SH-SY5Y (cell line): ENCODE results near the gene NAMPT.

ENCODE experiments used
- GATA2 ChIP-seq: IDR thresholded peaks from 2 replicates; pipeline ENCODE4 v1.6.1; 2011; ENCODE audit warnings: mild to moderate bottlenecking, low read depth, low read length
- GATA3 ChIP-seq: IDR thresholded peaks from 2 replicates; pipeline ENCODE4 v1.6.1; 2011; ENCODE audit warnings: low read depth, mild to moderate bottlenecking, low read length, moderate library complexity

The NAMPT gene

GRCh38 chr7:106260136-106260561 lies 24.6 kb downstream of the NAMPT start:
- TF ChIP-seq GATA3 (no peak), GATA2 (no peak)

DNA sequence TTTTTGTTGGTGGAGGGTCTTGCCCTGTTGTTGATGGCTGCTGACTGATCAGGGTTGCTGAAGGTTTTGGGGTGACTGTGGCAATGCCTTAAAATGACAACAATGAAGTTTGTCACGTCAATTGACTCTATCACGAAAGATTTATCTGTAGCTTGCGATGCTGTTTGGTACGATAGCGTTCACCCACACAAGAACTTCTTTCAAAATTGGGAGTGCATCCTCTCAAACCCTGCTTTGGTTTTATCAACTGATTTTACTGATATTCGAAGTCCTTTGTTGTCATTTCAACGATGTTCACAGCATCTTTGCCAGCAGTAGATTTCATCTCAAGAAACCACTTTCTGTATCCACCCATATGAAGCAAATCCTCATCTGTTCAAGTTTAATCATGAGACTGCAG lies 26.0 kb downstream of the NAMPT start:
- TF ChIP-seq GATA2 = no peak
- no peak for TF ChIP-seq GATA3

GRCh38 chr7:106257752-106258151 lies 27.0 kb downstream of the NAMPT start:
- TF ChIP-seq GATA2 = no peak
- no peak for TF ChIP-seq GATA3

DNA sequence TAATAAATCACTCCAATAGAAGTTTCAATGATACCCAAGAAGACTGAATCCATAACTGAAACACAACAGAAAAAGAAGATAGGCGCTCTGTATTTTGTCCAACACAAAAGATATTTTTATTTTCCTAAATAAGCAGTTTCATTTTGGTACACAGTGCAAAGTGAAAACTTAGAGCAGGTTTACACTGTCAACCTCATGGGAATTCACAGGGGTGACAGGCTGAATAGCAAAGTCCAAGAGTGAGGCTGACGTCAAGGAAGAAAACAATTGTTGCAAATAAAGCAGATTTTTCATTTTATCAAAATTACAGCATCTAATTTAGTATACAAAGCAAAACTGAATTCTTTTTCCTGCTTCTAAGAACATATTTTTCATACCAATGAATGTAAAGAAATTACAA lies 28.6 kb downstream of the NAMPT start:
- no peak for TF ChIP-seq GATA3
- no peak for TF ChIP-seq GATA2

DNA sequence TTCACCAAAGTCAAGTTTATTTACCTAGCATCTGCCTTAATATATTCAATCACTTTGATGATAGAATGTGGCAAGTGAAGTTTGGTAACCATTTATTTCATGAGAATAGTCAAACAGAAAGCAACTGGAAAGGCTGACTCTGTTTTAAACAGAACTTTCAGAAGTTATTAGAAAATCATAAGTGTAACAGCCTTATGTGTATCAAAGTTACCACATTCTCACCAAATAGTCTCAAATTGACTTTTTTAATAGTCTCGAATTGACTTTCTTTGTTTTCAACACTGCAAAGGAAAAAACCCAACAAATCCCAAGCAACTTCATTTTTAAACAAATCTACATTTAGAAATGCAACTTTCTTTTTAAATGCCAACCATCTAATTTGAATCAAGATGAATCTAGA lies 29.5 kb downstream of the NAMPT start:
- TF ChIP-seq GATA2 (no peak), GATA3 (no peak)

DNA sequence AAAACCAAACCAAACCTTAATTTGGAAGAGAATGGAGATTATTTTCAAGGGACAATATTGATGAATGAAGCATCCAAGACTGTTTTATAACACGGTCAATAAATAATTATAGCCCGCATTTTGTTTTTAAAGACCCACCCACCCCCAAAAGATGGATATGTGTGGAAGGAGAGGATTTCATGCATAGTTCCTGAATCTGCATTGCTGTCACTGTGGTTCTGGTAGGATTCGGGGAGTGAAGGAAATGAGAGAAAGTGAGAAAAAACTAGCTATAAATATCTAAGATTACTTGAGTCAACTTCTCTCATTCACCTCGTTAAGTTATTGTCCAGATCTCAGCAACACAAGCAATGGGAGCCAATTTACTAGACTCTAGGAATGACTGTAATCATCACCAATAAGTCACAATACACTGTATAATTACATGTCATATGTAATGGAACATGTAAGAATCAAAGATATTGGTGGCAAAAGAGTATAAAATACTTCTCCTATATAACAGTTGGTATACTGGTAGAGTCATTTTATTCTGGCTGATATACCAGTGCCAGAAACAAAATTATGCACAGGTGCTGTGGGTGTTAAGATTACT lies 30.2 kb downstream of the NAMPT start:
- TF ChIP-seq GATA3 (no peak), GATA2 (no peak)

DNA sequence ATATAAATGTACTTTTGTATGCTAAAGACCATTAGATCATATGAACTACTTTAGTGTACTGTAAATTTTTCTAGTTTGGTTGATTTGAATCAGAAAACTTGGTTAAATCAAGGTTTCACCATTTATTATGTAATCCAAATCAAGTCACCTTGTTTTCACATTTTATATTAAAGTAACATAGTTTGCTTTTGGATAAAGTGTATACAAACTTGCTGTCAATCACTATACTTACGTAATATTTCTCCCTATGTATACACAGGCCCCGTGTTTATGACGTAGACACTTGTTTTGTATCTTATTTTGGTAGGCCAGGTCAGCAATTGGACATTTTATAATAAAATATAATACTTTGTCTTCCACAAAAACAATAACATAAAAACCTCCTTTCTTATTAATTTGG lies 32.2 kb downstream of the NAMPT start:
- TF ChIP-seq GATA2 = no peak

DNA sequence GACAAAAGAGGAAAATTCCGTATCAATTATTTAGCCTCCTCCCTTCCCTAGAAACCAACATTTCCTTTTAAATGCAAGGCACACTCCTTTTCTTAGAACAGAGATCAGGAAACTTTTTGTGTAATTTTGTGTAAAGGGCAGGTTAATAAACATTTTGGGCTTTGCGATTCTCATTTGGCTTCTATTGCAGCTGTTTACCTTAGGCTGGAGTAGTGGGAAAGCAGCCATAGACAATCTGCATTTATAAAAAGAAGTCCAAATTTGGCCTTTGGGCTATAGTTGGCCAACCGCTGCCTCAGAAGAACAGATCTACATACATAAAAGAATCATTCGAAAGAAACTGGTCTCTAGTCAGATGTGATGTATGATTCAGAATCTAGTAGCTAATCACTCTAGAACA lies 35.3 kb downstream of the NAMPT start:
- TF ChIP-seq GATA2 (no peak), GATA3 (no peak)

GRCh38 chr7:106248600-106248999 lies 36.2 kb downstream of the NAMPT start:
- TF ChIP-seq GATA3 = no peak
- no peak for TF ChIP-seq GATA2

DNA sequence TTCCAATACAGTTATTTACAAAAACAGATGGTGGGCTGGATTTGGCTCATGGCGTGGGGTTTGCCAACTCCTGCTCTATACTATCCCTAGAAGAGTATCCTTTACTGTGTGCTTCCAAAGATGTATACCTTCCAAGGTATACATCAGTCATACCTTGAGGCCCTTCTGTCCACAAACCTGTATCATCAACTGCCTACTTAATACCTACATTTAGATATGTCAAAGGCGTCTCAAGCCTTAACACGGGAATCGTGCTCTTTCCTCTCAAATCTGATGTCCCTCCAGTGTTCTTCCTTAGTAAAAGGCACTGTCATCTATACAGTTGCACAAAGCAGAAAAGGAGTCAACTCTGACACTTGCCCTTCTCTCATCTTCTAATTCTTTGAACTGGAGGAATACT lies 36.9 kb downstream of the NAMPT start:
- TF ChIP-seq GATA3 (no peak), GATA2 (no peak)

DNA sequence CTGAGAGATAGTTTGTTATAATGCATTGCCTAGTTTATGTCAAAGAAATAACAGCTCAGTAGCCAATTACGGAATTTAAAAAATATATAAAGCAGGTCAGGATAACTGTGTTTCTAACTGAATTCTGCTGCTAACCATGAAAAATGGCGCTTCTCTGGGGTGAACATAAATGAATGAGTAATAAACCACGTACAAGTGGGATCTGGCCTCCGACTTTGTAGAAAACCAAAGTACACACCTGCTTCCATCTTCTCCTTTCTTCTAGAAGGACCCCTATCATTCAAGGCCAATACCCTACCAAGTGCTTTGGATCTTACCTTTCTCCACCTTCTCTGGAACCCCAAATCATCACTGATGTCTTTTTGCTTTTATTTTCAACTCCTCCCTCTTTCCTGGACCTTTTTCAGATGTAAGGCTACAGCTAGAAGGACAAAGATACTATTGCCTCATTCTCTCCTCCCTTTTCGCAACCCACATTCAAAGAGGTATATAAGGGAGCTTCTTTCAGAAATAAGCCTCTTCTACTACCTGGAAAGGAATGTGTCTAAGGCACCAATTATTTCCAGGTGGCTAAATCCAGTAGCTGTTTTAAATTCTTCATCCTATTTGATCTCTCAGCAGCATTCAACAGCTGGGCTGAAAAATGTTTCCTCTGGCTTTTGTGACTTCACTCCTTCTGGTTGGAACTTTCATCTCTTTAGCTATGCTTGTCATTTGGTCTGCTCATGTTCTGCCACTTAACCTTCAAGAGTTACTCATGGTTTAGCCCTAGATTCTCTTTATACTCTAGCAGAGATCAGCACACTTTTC lies 37.7 kb downstream of the NAMPT start:
- TF ChIP-seq GATA2 (no peak), GATA3 (no peak)

DNA sequence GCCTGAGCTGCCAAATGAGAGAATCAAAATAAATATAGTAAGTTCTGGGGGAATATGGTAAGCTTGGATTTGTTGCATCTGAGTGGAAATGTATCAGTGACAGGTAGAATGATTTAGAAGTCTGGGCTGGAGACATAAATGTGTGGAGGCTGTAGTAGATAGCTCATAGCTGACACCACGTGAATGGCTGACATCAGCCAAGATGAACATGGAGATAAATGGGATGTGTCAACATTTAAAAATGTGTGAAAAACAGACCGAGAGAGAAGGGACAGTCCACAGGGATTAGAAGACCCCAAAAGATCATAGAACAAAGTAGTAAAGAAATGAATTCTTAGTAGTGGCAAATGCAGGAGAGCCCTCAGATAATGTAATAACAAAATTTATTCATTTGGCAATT lies 40.9 kb downstream of the NAMPT start:
- TF ChIP-seq GATA2 = no peak
- TF ChIP-seq GATA3 = no peak

DNA sequence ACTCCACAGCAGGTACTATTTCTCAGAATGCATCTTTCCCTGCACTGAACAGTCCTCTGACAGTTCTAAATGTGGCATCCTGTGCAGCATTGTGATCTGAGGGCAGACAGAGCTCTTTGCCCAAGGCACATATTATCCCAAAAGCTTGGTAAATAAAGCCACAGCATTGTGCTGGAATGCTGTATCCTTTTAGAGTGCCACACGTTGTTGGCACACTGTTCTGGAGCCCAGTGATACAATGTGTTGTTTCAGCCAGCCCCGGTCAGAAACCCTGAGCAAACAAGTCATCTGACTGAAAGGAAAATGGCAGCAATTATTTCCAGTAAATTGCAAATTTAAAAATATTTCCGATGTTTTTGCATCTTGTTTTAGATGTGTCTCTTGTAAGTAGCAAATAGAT lies 45.4 kb downstream of the NAMPT start:
- TF ChIP-seq GATA3 (no peak), GATA2 (no peak)

- TF ChIP-seq GATA2 (no peak), GATA3 (no peak)
These were observed 46.0 kb downstream of the NAMPT start for GRCh38 chr7:106238830-106239229.

DNA sequence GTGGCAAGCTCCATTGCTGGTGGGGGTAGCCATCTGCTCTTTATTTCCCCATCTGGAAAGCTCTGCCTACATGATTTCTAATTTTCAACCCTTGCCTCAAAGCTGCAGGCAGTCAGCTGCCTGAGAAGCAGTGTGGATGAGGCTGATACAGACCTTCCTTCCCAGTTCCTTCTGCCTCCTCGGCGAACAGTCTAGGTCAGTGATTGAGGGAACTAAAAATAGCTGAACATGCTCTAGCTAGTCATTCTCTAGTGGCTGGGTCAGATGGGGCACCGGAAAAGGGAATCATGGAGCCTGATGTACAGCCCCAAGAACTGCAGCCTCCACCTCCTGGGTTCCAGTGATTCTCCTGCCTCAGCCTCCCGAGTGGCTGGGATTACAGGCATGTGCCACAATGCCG lies 48.7 kb downstream of the NAMPT start:
- TF ChIP-seq GATA3 = no peak
- no peak for TF ChIP-seq GATA2
